ENCODE data around the gene GSAP. TPM values are rescaled to one million over a fixed set of nuclear protein-coding genes. Genes with fewer than 3 reads are reported as not detected.
A peak's percentile ranks its signal among the peaks of the same experiment; 100 is the strongest.
"Not testable (repeated sequence)": the region's sequence is repeated elsewhere in the genome, so short reads cannot be mapped to it uniquely, and the experiment has no call there.

GSAP gene, protein sequence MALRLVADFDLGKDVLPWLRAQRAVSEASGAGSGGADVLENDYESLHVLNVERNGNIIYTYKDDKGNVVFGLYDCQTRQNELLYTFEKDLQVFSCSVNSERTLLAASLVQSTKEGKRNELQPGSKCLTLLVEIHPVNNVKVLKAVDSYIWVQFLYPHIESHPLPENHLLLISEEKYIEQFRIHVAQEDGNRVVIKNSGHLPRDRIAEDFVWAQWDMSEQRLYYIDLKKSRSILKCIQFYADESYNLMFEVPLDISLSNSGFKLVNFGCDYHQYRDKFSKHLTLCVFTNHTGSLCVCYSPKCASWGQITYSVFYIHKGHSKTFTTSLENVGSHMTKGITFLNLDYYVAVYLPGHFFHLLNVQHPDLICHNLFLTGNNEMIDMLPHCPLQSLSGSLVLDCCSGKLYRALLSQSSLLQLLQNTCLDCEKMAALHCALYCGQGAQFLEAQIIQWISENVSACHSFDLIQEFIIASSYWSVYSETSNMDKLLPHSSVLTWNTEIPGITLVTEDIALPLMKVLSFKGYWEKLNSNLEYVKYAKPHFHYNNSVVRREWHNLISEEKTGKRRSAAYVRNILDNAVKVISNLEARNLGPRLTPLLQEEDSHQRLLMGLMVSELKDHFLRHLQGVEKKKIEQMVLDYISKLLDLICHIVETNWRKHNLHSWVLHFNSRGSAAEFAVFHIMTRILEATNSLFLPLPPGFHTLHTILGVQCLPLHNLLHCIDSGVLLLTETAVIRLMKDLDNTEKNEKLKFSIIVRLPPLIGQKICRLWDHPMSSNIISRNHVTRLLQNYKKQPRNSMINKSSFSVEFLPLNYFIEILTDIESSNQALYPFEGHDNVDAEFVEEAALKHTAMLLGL
- polyA plus RNA-seq (2011; rRNA removed), result 3.7 and 7.0 TPM in 2 replicates
- polyA minus RNA-seq (2011; rRNA and poly(A)+ RNA removed), result 3.7 and 5.0 TPM in 2 replicates

DNA sequence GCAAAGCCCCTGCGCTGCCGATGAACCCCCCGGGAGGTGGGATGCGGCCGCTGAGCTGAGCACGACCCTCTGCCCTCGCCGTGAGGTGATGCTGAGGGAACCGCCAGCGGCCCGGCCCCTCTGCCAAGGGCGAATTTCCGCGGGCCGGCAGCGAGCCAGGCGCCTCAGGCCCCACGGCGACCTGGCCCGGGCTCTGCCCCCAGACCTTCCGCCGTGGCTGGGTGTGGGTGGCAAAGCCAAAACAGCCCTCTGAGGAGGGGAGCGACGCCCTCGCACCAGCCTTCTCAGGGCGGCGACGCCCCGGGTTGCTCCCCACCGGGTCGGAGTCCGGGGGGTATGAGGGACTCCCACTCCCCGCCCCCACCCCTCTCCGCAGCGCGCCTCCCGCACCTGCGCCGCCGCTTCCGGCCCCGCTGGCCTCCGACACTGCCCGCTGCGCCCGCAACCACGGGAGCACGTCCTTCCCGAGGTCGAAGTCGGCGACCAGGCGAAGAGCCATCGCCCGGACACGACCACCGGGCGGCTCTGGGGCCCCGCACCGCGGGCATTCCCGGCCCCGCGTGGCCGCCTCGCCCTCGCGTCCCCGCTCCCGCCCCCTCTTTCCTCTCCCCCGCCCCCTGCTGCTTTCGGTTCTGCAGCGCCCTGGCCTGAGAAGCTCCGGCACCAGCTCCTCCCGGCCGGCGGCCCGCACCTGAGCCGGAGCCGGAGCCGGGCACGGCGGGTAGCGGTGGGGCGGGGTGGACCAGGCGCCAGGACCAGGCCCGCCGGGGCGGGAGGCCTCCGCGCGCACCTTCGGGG is at the start of gene GSAP:
Gene GSAP (minus strand): TSS at position 527 of the 798 bp plus-strand sequence. CDS start 28 bp downstream, at position 499.
- ChIA-PET CTCF (no interaction called here), POLR2A (interaction anchor here (0.6 kb wide), 1 partner anchor 319 kb away, joined by 11 read pairs; no protein-coding TSS in a partner anchor)
- Histone ChIP-seq H3K36me3 (ENCODE audit: control insufficient read depth, insufficient read depth, low read length) (no peaks in the 10 kb centered on the region), H3K27me3 (ENCODE audit: control insufficient read depth, insufficient read depth, low read length) (no peaks in the 10 kb centered on the region), H3K4me3 (ENCODE audit: low read depth, low read length) (peak within 1 kb of the TSS; percentile 68)
- DNase-seq (ENCODE audit: low read depth), result no peak
- TF ChIP-seq CTCF (IDR thresholded peaks at IDR 0.05; ENCODE audit: insufficient read depth, low read depth, low read length), result no peak

- no peaks in the 10 kb centered on the region for H3K36me3 ChIP-seq (ENCODE audit: control insufficient read depth, insufficient read depth, low read length)
- no peak overlapping the region for H3K4me3 ChIP-seq (ENCODE audit: low read depth, low read length)
- ChIA-PET POLR2A (no interaction called here), CTCF (no interaction called here)
- H3K27me3 ChIP-seq (ENCODE audit: control insufficient read depth, insufficient read depth, low read length), result no peaks in the 10 kb centered on the region
- DNase-seq (ENCODE audit: low read depth), result no peak
- no peak for TF ChIP-seq CTCF (IDR thresholded peaks at IDR 0.05; ENCODE audit: insufficient read depth, low read depth, low read length)
These were observed 49.1 kb upstream of the GSAP start for GRCh38 chr7:77465256-77465655.

- ChIA-PET POLR2A (no interaction called here), CTCF (no interaction called here)
- Histone ChIP-seq H3K36me3 (ENCODE audit: control insufficient read depth, insufficient read depth, low read length) (no peaks in the 10 kb centered on the region), H3K4me3 (ENCODE audit: low read depth, low read length) (no peak overlapping the region), H3K27me3 (ENCODE audit: control insufficient read depth, insufficient read depth, low read length) (no peaks in the 10 kb centered on the region)
- no peak for DNase-seq (ENCODE audit: low read depth)
- no peak for TF ChIP-seq CTCF (IDR thresholded peaks at IDR 0.05; ENCODE audit: insufficient read depth, low read depth, low read length)
These were observed 48.4 kb upstream of the GSAP start for GRCh38 chr7:77464589-77464988.

- H3K27me3 ChIP-seq (ENCODE audit: control insufficient read depth, insufficient read depth, low read length); H3K4me3 ChIP-seq (ENCODE audit: low read depth, low read length); POLR2A ChIA-PET; CTCF ChIA-PET; DNase-seq (ENCODE audit: low read depth); H3K36me3 ChIP-seq (ENCODE audit: control insufficient read depth, insufficient read depth, low read length): not testable (repeated sequence)
These were observed 47.5 kb upstream of the GSAP start for GRCh38 chr7:77463632-77464031.

DNA sequence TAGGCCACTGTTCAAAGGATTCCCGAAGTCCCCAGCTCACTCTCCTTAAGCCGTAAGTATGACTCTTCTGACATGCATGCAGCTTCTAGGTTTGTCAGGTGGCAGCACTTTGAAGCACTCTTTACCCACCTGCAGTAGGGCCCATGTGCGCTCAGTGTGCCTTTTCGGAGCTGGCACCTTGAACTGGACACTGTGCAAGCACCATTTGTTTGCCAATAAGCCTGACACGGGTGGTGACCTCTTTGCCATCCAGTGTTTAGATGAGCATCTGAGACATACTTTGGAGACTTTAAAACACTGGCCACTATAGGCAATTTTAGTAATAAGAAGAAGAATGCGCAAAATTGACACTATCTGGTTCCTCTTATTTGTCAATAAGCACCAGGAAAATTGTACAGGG is 45.7 kb upstream of the GSAP start:
- CTCF ChIA-PET, result no interaction called here
- POLR2A ChIA-PET, result no interaction called here

More for the DNA sequence above, 45.7 kb upstream of the GSAP start:
- Histone ChIP-seq H3K27me3 (ENCODE audit: control insufficient read depth, insufficient read depth, low read length) (no peaks in the 10 kb centered on the region), H3K4me3 (ENCODE audit: low read depth, low read length) (no peak overlapping the region), H3K36me3 (ENCODE audit: control insufficient read depth, insufficient read depth, low read length) (no peaks in the 10 kb centered on the region)
- no peak for DNase-seq (ENCODE audit: low read depth)
- TF ChIP-seq CTCF (IDR thresholded peaks at IDR 0.05; ENCODE audit: insufficient read depth, low read depth, low read length), result no peak

Measured in BJ (cell line).